CMK (cell line): ENCODE results near the gene YTHDF2.
A peak's percentile ranks its signal among the peaks of the same experiment; 100 is the strongest.
"Not testable (repeated sequence)": the region's sequence is repeated elsewhere in the genome, so short reads cannot be mapped to it uniquely, and the experiment has no call there.

Experiments
- DNase-seq: peaks from one replicate; pipeline ENCODE4 v3.0.0-alpha.2; 2010; ENCODE audit warnings: low read depth

The YTHDF2 gene

GRCh38 chr1:28759257-28759656 is 22.5 kb downstream of the YTHDF2 start:
- no peak for DNase-seq

- no peak for DNase-seq
Measured at GRCh38 chr1:28761189-28761588, 24.4 kb downstream of the YTHDF2 start.

GRCh38 chr1:28766532-28767183 is 29.9 kb downstream of the YTHDF2 start:
- DNase-seq, result no peak

- no peak for DNase-seq
Measured at GRCh38 chr1:28770601-28771165, 33.9 kb downstream of the YTHDF2 start.

GRCh38 chr1:28771921-28772320 is 35.2 kb downstream of the YTHDF2 start:
- not testable (repeated sequence) for DNase-seq

GRCh38 chr1:28773105-28773504 is 36.4 kb downstream of the YTHDF2 start:
- DNase-seq, result no peak

GRCh38 chr1:28775121-28775942 is 38.6 kb downstream of the YTHDF2 start:
- DNase-seq, result peak; percentile 44

- no peak for DNase-seq
Measured at GRCh38 chr1:28776341-28776740, 39.6 kb downstream of the YTHDF2 start.

GRCh38 chr1:28778021-28778420 is 41.3 kb downstream of the YTHDF2 start:
- DNase-seq, result no peak

GRCh38 chr1:28779751-28780408 is 43.1 kb downstream of the YTHDF2 start:
- DNase-seq, result no peak

GRCh38 chr1:28781305-28781704 is 44.6 kb downstream of the YTHDF2 start:
- DNase-seq, result no peak

- DNase-seq, result no peak
Measured at GRCh38 chr1:28782011-28782410, 45.3 kb downstream of the YTHDF2 start.

- no peak for DNase-seq
Measured at GRCh38 chr1:28783363-28783762, 46.6 kb downstream of the YTHDF2 start.

- DNase-seq, result no peak
Measured at GRCh38 chr1:28789412-28789811, 52.7 kb downstream of the YTHDF2 start.

GRCh38 chr1:28789816-28790215 is 53.1 kb downstream of the YTHDF2 start:
- no peak for DNase-seq

GRCh38 chr1:28790377-28791035 is 53.8 kb downstream of the YTHDF2 start:
- no peak for DNase-seq

GRCh38 chr1:28791929-28792328 is 55.2 kb downstream of the YTHDF2 start:
- not testable (repeated sequence) for DNase-seq

- no peak for DNase-seq
Measured at GRCh38 chr1:28792644-28793121, 55.9 kb downstream of the YTHDF2 start.

GRCh38 chr1:28794582-28794981 is 57.8 kb downstream of the YTHDF2 start:
- DNase-seq, result not testable (repeated sequence)

- no peak for DNase-seq
Measured at GRCh38 chr1:28796352-28797211, 59.8 kb downstream of the YTHDF2 start.

GRCh38 chr1:28800324-28800723 is 63.6 kb downstream of the YTHDF2 start:
- no peak for DNase-seq
